Muscle of leg (tissue), 11 donors: ENCODE results near the gene LGALS3BP. TPM values are rescaled to one million over a fixed set of nuclear protein-coding genes. Genes with fewer than 3 reads are reported as not detected.

Source experiments
- DNase-seq: peaks from one replicate; pipeline ENCODE4 v3.0.0; 2013
- H3K27ac ChIP-seq: one replicate; pipeline ENCODE4 v1.5.1; 2013; ENCODE audit warnings: mild to moderate bottlenecking, low read length, control low read depth
- H3K27me3 ChIP-seq: one replicate; pipeline ENCODE4 v1.6.1; 2013; ENCODE audit warnings: low read length; ENCODE audit not compliant: control insufficient read depth, insufficient read depth
- H3K36me3 ChIP-seq: one replicate; pipeline ENCODE4 v1.6.1; 2013; ENCODE audit warnings: low read length; ENCODE audit not compliant: control insufficient read depth, insufficient read depth
- H3K4me1 ChIP-seq: one replicate; pipeline ENCODE4 v1.6.1; 2013; ENCODE audit warnings: low read length; ENCODE audit not compliant: control insufficient read depth, insufficient read depth
- H3K4me3 ChIP-seq: one replicate; pipeline ENCODE4 v1.5.1; 2013; ENCODE audit warnings: low read length, control low read depth
- H3K9me3 ChIP-seq: replicated peaks from 2 replicates; pipeline ENCODE4 v1.6.1; 2013; ENCODE audit warnings: low read depth, low read length; ENCODE audit not compliant: control insufficient read depth
- WGBS: methylation state at CpG from one replicate; pipeline ENCODE4 v1.1.5; 2013; ENCODE audit warnings: missing lambda C conversion rate; ENCODE audit not compliant: insufficient coverage; 5-methylcytosine and 5-hydroxymethylcytosine counted together
- polyA plus RNA-seq, 8 donors: library from polyadenylated mRNA; unstranded; fragments of 120-200 nt; gene quantifications; one replicate each; pipeline versions ENCODE4 v1.2.1 to v1.2.3, GENCODE V29; 2013; ENCODE audit warnings: inconsistent platforms in 1 of 8, low replicate concordance in 1 of 8; ENCODE audit not compliant: insufficient read length in 8 of 8, insufficient read depth in 1 of 8
- total RNA-seq: library from RNA; stranded (reverse); fragments of 120-200 nt; gene quantifications from one replicate; pipeline ENCODE4 v1.2.4, GENCODE V29; 2013

LGALS3BP gene
- total and polyA plus RNA-seq, 9 donors = 31.9 to 78.6 (median 57.4) TPM

DNA sequence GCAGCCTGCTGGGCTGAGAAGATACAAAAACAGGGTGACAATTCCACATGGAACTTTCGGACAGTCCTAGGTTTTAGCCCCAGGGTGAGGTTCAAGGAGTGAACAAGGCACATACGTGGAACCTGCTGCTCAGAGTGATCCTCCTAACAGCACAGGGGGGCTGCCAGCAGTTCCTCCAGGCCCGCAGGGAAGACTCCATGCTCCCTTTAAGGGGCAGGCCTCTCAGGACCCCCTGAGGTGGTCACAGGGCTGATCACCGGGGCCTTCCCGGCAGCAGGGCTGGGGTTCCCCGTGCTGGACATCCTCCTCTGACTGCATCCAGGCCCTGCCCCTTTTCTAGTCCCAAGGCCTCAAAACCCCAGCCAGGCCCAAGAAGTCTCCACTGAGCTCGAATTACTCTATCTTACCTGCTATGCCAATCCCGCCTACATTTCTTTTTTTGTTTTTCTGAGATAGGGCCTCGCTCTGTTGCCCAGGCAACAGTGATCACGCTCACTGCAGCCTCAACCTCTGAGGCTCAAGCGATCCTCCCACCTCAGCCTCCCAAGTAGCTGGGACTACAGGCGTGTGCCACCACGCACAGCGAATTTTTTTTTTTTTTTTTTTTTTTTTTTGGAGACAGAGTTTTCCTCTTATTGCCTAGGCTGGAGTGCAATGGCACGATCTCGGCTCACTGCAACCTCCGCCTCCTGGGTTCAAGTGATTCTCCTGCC, 19.5 kb upstream of the LGALS3BP start:
- WGBS = 74% methylated on average over 11 of the region's 17 CpGs
- peaks cover 57% of the 10 kb centered on the region for H3K36me3 ChIP-seq
- no peaks in the 10 kb centered on the region for H3K9me3 ChIP-seq
- no peaks in the 10 kb centered on the region for H3K27me3 ChIP-seq
- H3K4me3 ChIP-seq = no peak overlapping the region
- no peak for DNase-seq
- H3K27ac ChIP-seq = no peak overlapping the region
- peaks cover 25% of the 10 kb centered on the region for H3K4me1 ChIP-seq

DNA sequence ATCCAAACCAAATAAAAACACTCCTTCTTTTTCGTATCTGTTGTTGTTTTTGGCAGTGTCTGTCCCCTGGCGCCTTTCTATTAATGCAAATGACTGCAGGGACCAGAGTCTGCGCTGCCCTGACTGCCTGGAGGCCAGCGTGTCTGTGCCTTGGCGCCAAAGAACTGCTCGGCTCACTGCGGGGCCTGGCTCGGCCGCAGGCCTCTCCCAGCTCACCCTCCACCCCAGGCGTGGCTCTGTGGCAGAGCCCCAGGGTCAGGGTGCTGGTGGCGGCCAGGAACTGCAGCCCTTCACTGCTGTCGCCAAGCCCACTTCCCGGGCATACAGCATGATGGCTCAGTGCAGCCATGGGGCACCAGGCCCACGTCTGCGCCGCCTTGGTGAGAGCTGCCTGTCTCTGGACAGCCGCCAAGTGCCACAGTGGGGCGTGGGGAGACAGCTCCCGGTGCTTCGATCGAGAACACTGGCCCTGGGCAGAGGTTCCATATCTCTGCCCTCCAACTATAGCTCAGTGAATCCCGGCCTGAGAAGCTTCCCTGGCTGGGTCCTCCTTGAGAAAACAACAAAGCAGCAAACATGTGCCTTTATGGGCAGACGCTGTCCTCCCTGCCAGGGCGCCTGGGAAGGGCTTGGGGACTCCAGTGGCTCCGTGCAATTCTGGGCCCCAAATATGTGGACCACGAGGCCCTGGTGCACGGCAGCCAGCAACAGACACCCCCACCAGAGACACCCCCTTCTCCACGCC, 18.8 kb upstream of the LGALS3BP start:
- WGBS = 80% methylated on average over 23 of the region's 28 CpGs
- H3K4me3 ChIP-seq = no peak overlapping the region

DNA sequence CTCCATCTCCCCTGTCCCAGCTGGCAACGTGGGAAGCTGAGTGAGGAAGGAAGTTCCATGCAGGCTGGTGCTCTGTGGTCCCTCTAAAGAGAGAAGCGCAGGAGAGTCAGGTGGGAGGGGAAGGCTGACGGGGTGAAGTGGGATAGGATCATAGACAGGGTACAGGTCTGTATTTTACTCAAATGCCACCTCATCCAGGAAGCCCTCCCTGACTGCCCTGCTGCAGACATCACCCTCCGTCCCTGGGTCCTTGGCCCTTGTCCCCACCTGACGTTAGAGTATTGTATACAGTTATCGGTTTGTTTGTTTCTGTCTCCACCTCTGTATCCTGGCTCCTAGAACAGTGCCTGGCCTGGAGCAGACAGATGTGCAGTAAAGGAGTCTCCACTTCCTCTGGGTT, 18.2 kb upstream of the LGALS3BP start:
- no peaks in the 10 kb centered on the region for H3K9me3 ChIP-seq
- H3K27ac ChIP-seq = no peak overlapping the region
- 82% methylated on average over 3 of the region's 6 CpGs for WGBS
- no peak for DNase-seq
- peaks cover 70% of the 10 kb centered on the region for H3K36me3 ChIP-seq
- peaks cover 25% of the 10 kb centered on the region for H3K4me1 ChIP-seq
- no peak overlapping the region for H3K4me3 ChIP-seq
- no peaks in the 10 kb centered on the region for H3K27me3 ChIP-seq

More for the DNA sequence above, 18.8 kb upstream of the LGALS3BP start:
- Histone ChIP-seq H3K27me3 (no peaks in the 10 kb centered on the region), H3K9me3 (no peaks in the 10 kb centered on the region), H3K36me3 (peaks cover 64% of the 10 kb centered on the region), H3K27ac (no peak overlapping the region), H3K4me1 (peaks cover 25% of the 10 kb centered on the region)
- no peak for DNase-seq

DNA sequence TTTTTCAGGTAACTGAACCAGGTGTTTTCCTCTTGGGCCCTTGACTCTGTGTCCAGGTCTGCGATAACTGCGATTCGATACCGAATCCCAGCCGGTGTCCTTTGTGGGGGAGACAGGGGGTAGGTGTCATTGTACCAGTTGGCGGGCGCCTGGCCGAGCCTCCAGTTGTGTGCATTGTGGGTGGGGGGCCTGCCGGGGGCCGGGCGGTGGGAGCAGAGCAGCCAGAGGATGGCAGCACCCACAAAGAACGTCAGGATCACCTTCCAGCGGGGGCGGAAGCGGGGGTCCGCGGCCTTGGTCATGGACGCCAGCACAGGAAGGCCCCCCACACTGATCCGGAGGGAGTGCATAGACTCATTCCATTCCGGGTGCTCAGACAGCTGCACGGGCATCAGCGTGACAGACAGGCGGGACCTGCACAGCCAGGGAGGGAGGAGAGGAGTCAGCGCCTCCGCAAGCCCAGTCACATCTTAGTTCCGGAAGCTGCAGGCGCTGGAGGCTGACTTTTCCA, 17.6 kb upstream of the LGALS3BP start:
- DNase-seq = no peak
- H3K4me3 ChIP-seq = no peak overlapping the region
- WGBS = 81% methylated on average over 18 of the region's 27 CpGs
- H3K4me1 ChIP-seq = peaks cover 25% of the 10 kb centered on the region
- H3K27ac ChIP-seq = no peak overlapping the region
- H3K36me3 ChIP-seq = peaks cover 72% of the 10 kb centered on the region
- no peaks in the 10 kb centered on the region for H3K27me3 ChIP-seq
- no peaks in the 10 kb centered on the region for H3K9me3 ChIP-seq

DNA sequence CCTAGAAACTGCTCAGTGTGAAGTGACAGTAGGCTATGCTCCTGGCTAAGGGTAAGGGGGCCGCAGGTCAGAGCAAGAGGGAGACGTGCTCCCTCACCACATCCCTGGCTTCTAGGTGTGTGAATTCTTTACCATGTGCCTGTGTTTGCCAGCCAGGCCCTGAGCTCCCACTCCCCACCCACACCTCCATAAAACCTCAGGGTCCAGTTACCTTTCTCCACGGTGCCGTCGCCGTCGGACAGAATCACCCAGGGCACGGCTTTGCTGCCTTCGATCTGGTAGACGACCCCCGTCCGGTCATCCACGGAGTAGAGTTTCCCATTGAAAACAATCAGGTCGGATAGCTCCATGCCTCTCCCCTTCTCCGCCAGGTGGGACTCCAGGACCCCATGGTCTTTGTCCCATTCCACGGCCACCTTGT, 17.1 kb upstream of the LGALS3BP start:
- Histone ChIP-seq H3K4me1 (peaks cover 25% of the 10 kb centered on the region), H3K9me3 (no peaks in the 10 kb centered on the region), H3K27ac (no peak overlapping the region), H3K27me3 (no peaks in the 10 kb centered on the region), H3K36me3 (peaks cover 71% of the 10 kb centered on the region), H3K4me3 (no peak overlapping the region)
- no peak for DNase-seq
- 87% methylated on average over 14 of the region's 16 CpGs for WGBS

DNA sequence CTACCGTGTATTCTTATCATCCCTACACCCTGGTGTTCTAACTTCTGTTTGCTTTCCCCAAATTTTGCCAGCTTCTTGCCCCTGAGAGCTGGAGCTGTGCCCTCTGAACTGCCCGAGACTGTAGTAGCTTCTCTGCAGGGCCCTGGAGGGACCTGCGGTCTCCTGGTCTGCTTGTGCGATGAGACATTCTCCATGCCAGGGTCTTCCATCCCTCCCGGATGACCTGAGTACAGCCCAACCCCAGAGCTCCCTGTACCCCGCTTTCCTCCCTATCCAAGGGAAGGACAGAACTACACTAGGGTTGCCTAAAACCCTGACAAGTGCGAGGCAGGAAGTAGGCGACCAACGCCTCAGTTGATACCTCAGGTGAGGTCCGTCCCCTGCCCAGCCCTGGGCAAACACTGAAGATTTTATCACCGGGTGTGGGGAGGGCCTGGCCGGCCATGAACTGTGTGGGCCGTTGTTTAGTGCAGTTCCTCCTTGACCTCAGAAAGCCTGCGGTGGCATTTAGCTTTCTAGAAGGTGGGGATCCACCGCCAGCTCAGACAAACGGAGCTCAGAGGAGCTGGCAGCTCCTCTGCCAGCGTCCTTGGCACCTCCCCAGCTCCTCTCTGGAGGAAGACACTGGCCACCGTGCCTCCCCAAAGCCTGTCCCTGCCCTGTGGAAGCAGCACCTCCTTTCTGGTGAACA, 16.2 kb upstream of the LGALS3BP start:
- 76% methylated on average over 18 of the region's 18 CpGs for WGBS
- Histone ChIP-seq H3K9me3 (no peaks in the 10 kb centered on the region), H3K36me3 (peaks cover 80% of the 10 kb centered on the region), H3K4me3 (no peak overlapping the region), H3K4me1 (peaks cover 25% of the 10 kb centered on the region), H3K27me3 (no peaks in the 10 kb centered on the region), H3K27ac (no peak overlapping the region)
- DNase-seq = no peak

DNA sequence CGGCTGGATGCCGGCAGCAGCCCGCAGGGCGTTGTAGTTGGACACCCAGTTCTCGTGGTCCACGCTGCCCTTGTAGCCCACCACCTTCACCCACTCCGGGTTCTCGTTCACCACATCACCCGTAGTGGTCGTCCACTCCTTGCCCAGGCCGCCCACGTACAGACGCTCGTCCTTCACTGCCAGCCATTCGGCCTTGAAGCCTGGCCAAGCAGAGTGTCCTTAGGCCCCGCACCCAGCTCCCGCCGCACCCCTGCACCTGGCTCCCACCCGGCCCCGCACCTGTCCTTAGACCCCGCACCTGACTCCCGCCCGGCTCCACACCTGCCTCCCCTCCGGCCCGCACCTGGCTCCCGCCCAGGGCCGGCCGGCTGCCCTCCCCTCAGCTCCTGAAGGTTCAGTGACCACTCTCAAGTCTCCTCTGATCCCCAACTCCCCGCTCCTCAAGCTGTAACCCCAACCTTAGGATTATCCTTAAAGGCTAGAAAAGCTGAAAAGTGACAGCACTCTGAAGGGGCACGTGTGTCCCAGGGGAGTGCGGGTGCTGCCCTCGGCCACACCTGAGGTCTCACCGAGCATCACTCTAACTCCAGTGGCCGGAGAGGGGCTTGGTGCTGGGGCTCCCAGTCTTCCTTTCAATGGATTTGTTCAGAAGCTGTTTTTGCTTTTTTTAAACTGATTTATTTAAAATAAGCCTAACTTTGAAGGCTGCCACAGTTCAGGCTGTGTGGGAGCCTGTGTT, 15.5 kb upstream of the LGALS3BP start:
- Histone ChIP-seq H3K27ac (no peak overlapping the region), H3K4me1 (peaks cover 25% of the 10 kb centered on the region), H3K9me3 (no peaks in the 10 kb centered on the region), H3K4me3 (no peak overlapping the region), H3K27me3 (no peaks in the 10 kb centered on the region), H3K36me3 (peaks cover 87% of the 10 kb centered on the region)
- WGBS = 91% methylated on average over 33 of the region's 34 CpGs
- DNase-seq = no peak

DNA sequence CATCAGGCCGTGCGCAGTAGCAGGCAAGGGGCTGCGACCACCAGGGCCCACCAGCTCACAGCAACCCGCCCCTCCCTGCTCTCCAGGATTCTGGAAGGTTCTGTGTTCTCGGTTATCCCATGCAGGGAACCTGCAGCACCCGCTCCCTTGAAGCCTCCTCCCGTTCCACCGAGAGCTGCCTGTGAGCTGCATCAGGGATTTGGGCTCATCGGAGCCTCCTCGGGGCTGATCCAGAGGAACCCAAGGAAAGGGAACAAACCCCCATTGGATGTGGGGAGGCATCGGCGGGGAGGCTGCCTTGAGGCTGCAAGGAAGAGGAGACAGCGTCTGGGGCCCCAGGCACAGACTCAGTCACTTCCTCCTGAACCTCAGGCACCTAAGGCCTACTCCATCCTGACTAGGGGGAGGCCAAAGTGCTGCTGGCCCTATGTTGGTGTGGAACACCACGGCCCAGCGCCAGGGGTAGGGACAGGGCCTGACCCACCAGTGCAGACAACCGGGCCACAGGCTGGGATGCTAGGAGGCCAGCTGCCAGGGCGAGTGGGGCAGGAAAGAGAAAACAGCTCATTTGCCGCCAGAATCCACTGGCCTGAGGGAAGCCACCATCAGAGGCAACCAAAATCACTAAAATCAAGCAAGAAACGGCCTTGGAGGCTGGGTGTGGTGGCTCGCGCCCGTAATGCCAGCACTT, 14.4 kb upstream of the LGALS3BP start:
- Histone ChIP-seq H3K4me1 (peaks cover 25% of the 10 kb centered on the region), H3K27ac (no peak overlapping the region), H3K36me3 (peaks cover 88% of the 10 kb centered on the region), H3K9me3 (no peaks in the 10 kb centered on the region), H3K4me3 (no peak overlapping the region), H3K27me3 (no peaks in the 10 kb centered on the region)
- no peak for DNase-seq
- WGBS = 92% methylated on average over 12 of the region's 22 CpGs

DNA sequence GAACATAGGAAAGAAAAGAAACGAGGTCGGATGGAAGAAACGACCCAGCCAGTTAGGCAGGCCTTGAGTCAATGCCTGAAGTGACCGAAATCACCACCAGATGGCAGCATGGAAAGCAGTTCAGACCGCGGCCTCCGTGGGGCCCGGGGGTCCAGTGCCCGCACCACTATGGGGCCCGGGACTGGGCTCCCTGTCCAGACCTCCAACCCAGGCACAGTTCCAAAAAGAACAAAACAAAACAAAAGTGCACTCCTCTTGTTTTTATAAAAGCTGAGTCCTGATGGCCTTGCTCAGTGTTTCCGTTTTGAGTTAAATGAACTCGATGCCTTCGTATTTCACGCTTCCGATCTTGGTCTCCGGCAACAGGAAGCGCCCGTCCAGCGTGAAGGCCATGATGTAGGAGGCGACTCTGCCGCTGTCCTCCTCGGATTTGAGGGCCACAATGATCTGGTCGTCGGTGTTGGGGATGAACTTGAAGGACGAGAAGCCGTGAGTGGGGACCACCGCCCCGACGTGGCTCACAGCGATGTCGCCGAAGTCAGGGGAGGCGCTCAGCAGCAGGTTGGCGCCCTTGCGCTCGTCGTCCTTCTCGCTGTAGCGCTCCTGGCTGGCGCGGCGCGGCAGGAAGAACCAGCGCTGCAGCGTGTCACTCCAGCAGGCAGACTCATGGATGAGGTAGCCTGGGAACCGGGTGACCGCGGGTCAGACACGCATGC, 13.7 kb upstream of the LGALS3BP start:
- no peak for DNase-seq
- Histone ChIP-seq H3K9me3 (no peaks in the 10 kb centered on the region), H3K36me3 (peaks cover 81% of the 10 kb centered on the region), H3K4me1 (peaks cover 18% of the 10 kb centered on the region), H3K4me3 (no peak overlapping the region), H3K27ac (no peak overlapping the region), H3K27me3 (no peaks in the 10 kb centered on the region)
- WGBS = 82% methylated on average over 45 of the region's 49 CpGs
